ENCODE measurements around the gene SYNGR4.

Gene SYNGR4

DNA sequence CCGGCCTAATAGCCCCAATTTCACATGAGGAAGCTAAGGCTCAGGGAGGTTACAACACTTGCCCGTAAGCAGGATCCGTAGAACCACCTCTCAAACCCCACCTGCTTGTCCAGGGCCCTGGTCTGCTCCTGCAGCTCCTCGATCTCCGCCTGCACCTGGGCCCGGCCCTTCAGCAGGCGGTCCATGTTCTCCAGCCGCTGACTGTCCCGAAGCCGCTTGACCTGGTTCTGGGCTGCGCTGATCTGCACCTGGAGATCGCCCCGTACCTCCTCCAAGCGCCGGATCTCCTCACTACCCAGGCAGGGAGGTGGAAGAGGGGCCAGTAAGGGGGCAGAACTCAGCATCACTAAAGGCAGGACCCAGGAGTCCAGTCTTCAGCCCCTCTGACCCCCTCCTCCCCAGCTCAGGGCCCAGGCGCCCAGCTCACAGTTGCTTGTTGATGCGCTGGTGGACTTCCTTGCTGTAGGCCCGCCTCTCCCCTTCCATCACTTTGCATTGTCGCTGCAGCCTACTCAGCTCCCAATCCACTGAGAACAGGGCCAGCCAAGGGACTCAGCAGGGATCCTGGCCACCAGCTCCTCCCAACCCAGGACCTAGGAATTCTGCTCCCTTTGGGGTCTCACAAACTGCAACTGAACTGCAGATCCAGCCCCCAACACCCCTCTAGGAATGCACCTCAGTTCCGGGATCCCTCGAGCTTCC, 45.7 kb upstream of the SYNGR4 start:
- no peak for ATAC-seq
- TF ChIP-seq ISL1 (CRISPR knock-in tag; IDR thresholded peaks at IDR 0.05) = no peak
- TF ChIP-seq TSHZ2 (CRISPR knock-in tag; IDR thresholded peaks at IDR 0.05) = no peak
- TF ChIP-seq TOX (CRISPR knock-in tag; IDR thresholded peaks at IDR 0.05; ENCODE audit: borderline replicate concordance) = no peak
- TF ChIP-seq ESRRG (CRISPR knock-in tag; IDR thresholded peaks at IDR 0.05) = no peak
- no peak for TF ChIP-seq PATZ1 (CRISPR knock-in tag; IDR thresholded peaks at IDR 0.05; ENCODE audit: borderline replicate concordance)
- TF ChIP-seq ARNTL (CRISPR knock-in tag; IDR thresholded peaks at IDR 0.05; ENCODE audit: borderline replicate concordance, low read depth) = no peak
- no peak for TF ChIP-seq ZFP30 (CRISPR knock-in tag; IDR thresholded peaks at IDR 0.05)
- no peak for TF ChIP-seq ZNF565 (CRISPR knock-in tag; conservative IDR thresholded peaks at IDR 0.05; ENCODE audit: low read depth)

- peak; percentile 71 for ATAC-seq
- TF ChIP-seq CREB5 (CRISPR knock-in tag; IDR thresholded peaks at IDR 0.05; ENCODE audit: low read depth) (no peak), ZNF565 (CRISPR knock-in tag; conservative IDR thresholded peaks at IDR 0.05; ENCODE audit: low read depth) (no peak), TSHZ2 (CRISPR knock-in tag; IDR thresholded peaks at IDR 0.05) (no peak), PATZ1 (CRISPR knock-in tag; IDR thresholded peaks at IDR 0.05; ENCODE audit: borderline replicate concordance) (no peak), ZC3H10 (CRISPR knock-in tag; IDR thresholded peaks at IDR 0.05) (no peak), ZNF8 (CRISPR knock-in tag; IDR thresholded peaks at IDR 0.05) (no peak), RARB (CRISPR knock-in tag; IDR thresholded peaks at IDR 0.05) (no peak), ISL1 (CRISPR knock-in tag; IDR thresholded peaks at IDR 0.05) (no peak), SNAI2 (CRISPR knock-in tag; IDR thresholded peaks at IDR 0.05) (no peak), ZFP30 (CRISPR knock-in tag; IDR thresholded peaks at IDR 0.05) (no peak)
Observed at GRCh38 chr19:48319647-48320541, 44.3 kb upstream of the SYNGR4 start.

DNA sequence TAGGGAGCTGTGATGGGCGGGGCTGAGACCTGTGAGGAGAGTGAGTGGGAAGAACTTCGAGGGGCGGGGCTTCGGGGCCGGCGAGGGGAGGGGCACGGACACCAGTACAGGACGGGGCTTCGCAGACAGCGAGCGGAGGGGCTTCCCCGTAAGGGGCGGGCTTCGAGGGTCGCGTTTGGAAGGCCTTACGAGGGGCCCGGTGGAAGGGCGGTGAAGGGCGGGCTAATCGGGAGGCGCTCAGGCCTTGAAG, 42.9 kb upstream of the SYNGR4 start:
- TF ChIP-seq CSRNP3 (CRISPR knock-in tag; IDR thresholded peaks at IDR 0.05) (no peak), OSR1 (CRISPR knock-in tag; IDR thresholded peaks at IDR 0.05) (no peak), ESRRG (CRISPR knock-in tag; IDR thresholded peaks at IDR 0.05) (no peak), SNAI2 (CRISPR knock-in tag; IDR thresholded peaks at IDR 0.05) (no peak), TCF4 (CRISPR knock-in tag; IDR thresholded peaks at IDR 0.05; ENCODE audit: borderline replicate concordance) (no peak), ZFP30 (CRISPR knock-in tag; IDR thresholded peaks at IDR 0.05) (no peak), ZNF565 (CRISPR knock-in tag; conservative IDR thresholded peaks at IDR 0.05; ENCODE audit: low read depth) (no peak), CSDC2 (CRISPR knock-in tag; IDR thresholded peaks at IDR 0.05) (no peak)
- ATAC-seq = peak; percentile 81

Data from SK-N-SH treated with all-trans-retinoic acid at 6 μM for 48 hours (cell line).